OCI-LY3 (cell line): Measurements from ENCODE around the gene PPP2R1B.

ENCODE experiments used
- EZH2phosphoT487 ChIP-seq: fragments of 200-600 bp; shearing (Covaris generic); IDR thresholded peaks from 2 replicates; pipeline ENCODE4 v1.6.1; 2018; ENCODE audit warnings: antibody characterized with exemption, mixed run types, low read depth
- TF ChIP-seq, protein P1 (sequence below): fragments of 200-600, 300-600 bp; sonication (generic); IDR thresholded peaks from 2 replicates; pipeline ENCODE4 v1.5.1; 2014; ENCODE audit warnings: antibody characterized with exemption, low read length, low read depth

DNA sequence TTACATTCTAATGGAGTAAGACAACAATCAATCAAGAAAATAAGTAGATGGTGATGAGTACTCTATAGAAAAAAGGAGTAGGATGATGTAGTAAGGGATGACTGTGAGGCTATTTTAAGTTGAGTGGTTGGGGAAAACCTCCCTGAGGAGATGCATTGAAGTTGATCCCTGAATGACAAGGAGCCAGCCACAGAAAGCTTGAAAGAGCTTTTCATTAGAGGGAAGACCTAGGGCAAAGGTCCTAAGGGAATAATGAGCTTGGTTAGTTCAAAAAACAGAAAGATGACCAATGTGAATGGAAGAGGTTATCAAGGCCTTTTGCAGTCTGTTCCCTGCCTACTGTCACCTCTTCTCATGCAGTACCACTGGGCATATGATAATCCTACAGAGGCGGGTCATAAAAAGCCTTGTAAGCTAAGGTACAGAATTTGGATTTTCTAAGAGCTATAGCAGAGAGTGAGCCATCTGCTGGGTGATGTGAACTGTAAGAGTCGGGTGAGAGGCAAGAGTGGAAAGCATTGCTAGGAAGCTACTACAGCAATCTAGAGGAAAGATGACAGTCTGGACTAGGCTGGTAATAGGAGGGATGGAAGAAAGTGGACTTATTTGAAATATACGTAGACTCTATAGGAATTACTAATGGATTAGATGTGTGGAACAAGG lies 3.1 kb downstream of the PPP2R1B start:
- TF ChIP-seq, protein P1, sequence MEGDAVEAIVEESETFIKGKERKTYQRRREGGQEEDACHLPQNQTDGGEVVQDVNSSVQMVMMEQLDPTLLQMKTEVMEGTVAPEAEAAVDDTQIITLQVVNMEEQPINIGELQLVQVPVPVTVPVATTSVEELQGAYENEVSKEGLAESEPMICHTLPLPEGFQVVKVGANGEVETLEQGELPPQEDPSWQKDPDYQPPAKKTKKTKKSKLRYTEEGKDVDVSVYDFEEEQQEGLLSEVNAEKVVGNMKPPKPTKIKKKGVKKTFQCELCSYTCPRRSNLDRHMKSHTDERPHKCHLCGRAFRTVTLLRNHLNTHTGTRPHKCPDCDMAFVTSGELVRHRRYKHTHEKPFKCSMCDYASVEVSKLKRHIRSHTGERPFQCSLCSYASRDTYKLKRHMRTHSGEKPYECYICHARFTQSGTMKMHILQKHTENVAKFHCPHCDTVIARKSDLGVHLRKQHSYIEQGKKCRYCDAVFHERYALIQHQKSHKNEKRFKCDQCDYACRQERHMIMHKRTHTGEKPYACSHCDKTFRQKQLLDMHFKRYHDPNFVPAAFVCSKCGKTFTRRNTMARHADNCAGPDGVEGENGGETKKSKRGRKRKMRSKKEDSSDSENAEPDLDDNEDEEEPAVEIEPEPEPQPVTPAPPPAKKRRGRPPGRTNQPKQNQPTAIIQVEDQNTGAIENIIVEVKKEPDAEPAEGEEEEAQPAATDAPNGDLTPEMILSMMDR, result peak; percentile 10; the same call in 1 of the 2 replicates
- no peak for TF ChIP-seq EZH2phosphoT487
